NCI-H187 treated with DMSO at 0.1 percent for 48 hours (cell line): ENCODE results near the gene CD1D.
A peak's percentile ranks its signal among the peaks of the same experiment; 100 is the strongest.
"Not testable (repeated sequence)": the region's sequence is repeated elsewhere in the genome, so short reads cannot be mapped to it uniquely, and the experiment has no call there.

Source experiments
- DNase-seq: peaks from one replicate; lab custom pipeline; 2025; lab: John Stamatoyannopoulos, UW

Gene CD1D

DNA sequence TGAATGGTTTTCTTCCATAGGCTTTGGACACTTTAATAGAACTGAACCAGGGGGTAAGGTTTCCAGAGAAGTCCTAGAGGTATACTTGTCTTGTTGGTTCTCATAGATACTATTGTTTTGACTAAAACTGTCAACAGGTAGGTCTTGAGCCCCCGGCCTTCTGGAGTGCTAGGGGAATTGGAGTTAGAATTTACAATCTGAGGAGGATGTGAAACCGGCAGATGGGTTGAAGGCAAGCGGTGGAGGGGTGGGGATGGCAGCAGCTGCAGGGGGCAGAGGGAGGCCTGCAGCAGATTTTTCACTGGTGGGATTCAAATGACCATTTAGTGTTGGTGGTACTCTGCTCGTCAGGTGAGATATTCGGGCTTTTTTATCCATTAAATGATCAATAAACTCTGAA is 4.3 kb upstream of the CD1D start:
- DNase-seq = no peak

DNA sequence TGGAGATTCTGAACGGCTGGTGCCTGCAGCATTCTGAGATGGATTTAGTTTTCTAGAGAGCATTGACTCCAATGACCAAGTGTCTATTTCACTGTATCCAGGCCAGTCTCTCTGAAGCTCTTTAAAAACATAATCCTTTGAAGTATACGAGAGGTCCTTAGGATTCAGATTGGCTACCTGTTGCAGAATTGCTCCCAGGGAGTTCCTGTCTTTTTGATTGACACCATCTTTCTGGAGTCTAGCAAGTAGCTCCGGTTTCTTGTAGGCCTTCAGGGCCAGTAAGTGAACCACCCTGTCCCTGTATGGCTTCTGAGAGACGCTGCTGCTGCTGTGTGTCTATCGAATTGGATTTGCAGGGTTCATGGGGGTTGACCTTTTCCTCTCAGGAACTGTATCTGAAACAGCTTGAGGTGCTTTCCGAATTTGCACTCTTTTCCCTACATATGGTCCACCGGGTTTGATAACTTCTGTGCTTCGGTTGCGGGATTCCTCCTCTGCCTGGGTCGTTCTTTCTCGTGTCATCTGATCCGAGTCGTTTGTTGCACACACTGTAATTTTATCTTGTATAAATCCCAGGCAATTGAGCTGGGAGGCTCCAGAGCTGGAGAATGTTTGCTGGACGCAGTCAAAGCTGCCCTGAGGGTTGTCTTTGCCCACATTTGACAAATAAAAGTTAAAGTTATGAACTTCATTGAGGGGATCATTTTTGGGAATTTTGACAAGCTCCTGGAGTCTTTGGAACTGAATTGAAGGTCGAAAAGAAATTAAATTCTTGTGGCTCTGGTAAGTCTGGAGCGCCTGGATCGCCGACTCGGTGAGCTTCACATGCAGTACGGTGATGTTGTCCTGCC is 3.6 kb upstream of the CD1D start:
- not testable (repeated sequence) for DNase-seq

DNA sequence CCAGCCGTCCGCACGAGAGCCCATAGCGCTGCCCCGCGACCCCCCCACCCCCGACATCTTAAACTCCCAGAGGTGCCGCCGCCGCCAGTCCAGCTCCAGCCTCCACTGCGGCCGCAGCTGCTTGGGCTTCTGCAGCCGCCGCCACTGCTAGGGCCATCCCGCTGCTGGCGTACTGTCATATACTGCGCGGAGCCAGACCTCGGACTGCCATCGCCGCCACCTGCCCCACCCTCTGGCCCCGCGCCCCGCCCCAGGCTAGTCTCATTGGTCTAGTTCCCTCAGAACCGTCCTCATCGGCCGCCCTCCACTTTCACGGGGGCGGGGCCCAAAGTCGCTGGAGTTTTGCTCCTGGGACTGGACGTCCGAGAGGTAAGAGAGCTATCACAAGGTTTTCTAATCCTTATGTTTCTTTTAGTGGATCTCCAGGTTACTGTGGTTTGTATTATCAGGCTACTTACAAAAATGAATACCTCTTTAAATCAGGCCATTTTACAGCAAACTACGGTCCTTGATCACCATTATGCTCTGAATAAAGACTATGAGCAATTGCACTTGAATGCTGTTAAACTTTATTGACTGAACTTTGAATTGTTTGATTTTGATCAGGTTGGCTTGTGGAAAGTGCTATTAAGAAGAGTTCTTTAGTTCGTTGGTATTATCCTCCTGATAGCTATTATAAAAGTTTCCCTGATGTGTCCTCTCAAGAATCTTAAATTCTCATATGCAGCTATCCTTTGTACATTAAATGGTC is 2.8 kb upstream of the CD1D start:
- peak; percentile 20 for DNase-seq

DNA sequence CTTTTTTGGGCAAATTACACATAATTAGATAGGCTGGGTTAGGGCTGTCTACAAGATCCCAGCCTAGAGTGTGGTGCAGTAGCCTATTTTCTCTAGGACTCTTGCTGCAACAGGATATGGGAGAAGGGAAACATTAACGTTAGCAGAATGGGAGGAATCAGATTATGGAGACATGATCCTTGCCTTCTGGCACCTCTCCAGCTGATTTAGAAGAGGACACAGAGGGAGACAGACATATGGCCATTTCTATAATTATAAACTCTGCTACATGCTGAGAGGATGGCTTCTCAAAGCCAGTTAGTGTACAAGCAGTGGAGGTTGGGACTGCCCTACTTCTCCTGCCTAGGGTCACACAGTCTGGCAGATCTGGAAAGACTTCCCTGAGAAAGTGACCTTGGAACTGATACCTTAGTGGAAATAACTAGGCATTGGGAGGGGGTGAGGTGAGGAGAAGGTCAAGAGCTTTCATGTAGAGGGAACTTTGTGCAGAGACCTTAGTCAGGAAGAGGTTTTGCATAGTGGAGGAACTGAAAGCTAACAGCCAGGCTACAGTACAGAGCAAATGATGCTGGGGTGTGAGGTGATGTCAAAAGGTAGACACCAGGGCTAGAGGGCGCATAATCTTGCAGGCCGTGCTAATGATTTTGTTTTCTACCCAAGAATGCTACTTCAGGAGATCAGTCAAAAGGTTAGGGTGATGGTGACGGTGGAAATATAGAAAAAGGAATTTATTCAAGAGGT is 1.2 kb upstream of the CD1D start:
- no peak for DNase-seq

DNA sequence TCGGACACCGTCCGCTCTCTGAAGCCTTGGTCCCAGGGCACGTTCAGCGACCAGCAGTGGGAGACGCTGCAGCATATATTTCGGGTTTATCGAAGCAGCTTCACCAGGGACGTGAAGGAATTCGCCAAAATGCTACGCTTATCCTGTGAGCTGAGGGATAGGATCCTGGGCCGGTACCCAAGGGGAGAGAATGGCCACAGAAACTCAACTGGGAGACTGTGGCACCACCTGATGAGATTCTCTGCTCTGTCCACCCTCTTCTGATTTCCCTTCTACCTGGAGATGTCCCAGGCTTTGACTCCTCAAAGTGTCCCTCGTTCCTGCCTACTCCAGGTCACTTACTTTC is 855 bp downstream of the CD1D start:
- DNase-seq = no peak

DNA sequence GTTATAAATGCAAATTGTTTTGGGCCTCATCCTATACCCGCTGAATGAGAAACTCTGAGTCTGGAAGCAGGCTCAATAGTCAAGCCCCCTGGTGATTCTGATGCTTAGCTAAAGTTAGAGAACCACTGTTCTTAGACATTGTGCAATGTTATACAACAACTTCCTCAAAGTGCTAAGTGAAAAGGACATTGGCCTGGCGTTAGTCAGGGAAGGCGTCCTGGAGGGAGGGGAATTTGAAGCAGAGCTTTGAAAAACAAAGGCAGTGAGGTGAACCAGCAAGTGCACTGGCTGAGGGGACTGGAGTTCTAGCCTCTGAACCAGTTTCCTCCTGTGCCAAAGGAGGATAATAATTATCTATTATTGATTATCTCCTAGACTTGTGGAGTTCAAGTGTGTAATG is 5.1 kb downstream of the CD1D start:
- DNase-seq = no peak

DNA sequence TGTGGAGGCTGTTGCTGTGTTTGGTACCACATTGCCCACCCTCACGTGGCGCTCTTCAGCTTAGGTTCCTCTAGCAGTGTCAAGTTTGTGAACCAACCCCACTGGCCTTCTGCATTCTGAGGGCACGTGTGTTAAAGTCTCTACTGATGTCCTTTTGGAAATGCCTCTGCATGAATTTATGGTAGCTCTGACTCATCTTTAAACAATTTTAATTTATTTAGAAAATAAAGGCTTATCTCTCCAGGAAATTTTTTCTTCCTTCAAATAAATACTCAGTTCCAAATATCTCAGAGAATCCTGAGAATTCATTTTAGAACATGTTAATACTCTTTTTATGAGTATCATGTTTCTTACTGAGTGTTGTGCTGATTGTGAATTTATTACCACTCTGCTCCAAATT is 5.5 kb downstream of the CD1D start:
- DNase-seq = no peak

DNA sequence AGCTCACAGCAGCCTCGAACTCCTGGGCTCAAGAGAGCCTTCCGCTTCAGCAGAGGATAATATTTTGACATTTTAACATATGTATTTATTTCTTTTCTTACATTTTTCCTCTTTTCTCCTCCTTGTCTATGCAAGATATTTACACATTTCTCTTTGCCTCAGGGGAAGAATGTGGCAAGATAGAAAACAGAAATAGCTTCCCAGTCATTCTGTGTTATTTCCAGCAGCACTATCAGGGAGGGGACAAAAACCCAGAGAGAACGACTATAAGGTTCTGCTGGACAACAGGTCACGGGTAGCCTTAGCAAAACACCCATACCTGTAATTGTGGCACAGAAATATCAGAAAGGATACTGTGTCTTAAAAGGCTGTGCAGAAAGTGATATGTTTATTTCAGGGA is 7.9 kb downstream of the CD1D start:
- no peak for DNase-seq

DNA sequence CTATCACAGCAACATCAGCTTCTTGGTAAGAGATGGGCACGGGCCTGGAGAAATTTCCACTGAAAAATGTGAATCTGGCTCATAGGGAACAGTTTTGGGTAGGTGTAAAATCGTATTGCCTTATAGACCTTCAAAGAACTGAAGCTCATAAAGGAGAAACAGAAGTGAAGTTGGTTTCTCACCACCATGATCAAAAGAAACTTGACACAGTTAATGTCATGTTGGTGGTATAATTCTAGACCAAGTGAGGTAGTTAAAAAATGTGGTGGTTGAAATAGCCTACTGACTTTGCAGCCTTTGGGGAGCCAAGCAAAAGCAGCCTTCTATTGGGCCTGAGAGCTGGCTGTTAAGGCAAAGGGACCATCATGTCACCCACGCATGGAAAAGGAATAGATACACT is 8.9 kb downstream of the CD1D start:
- DNase-seq = no peak

DNA sequence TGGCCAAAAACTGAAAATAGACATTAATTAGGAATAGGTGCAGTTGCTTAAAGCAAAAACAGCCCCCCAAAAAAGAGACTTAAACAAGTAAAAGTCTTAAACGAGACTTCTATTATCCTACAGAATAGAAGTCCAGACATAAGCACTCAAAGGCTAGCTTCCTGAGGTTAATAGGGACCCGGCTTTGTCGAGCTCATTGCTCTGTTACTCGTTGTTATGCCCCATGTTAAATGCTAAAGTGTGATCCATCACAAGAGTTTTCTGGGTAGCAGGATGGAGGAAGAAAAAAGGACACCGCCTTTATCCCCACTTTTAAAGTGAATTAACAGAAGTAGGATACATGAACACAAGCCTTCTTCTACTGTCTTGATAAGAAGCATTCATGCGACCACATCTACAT is 10.6 kb downstream of the CD1D start:
- no peak for DNase-seq

DNA sequence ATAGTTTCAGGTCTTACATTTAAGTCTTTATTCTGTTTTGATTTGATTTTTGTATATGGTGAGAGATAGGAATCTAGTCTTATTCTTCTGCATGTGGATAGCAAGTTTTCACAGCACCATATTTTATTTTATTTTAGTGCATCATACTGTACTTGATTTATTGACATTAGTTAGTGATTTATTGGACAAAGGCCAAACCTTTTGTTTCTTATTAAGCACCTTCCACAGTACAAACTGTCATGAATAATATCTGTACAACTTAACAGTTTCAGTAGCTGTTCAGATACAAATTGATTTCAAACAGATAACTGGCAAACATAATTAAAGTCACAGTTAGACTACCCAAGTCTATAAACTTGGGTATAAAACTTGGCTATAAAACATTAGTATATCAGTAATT is 15.8 kb downstream of the CD1D start:
- no peak for DNase-seq

DNA sequence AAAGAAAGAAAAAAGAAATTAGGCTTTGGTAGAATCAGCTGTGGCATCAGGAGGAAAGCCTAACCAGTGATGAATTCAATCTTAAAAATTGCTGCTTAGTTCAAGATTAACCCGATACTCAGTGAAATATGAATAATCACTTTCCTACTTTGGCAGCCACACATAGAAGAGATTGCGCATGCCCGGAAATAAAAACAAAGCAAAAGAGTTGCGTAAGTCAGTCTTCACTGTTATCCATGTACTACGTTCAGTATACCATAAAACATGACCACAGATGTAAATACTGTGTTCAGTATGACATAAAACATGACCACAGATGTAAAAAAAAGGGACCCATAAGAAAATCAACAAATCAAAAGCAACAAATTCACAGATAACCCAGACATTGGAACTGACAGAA is 19.2 kb downstream of the CD1D start:
- DNase-seq = no peak

DNA sequence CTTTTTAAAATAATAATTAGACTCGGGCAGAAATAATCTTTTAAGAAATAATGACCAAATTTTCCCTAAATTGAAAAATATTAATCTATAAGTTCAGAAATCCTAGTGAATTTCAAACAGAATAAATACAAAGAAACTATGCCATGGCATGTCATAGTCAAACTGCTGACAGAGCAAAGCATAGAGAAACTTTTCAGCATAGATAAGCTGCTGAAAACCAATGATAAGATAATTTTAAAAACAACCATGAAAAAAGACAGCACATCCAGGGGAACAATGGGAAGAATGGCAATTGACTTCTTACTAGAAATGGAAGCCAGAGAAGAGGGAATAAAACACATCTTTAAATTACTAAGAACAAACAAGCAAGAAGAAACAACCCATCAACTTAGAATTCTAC is 19.8 kb downstream of the CD1D start:
- DNase-seq = no peak

DNA sequence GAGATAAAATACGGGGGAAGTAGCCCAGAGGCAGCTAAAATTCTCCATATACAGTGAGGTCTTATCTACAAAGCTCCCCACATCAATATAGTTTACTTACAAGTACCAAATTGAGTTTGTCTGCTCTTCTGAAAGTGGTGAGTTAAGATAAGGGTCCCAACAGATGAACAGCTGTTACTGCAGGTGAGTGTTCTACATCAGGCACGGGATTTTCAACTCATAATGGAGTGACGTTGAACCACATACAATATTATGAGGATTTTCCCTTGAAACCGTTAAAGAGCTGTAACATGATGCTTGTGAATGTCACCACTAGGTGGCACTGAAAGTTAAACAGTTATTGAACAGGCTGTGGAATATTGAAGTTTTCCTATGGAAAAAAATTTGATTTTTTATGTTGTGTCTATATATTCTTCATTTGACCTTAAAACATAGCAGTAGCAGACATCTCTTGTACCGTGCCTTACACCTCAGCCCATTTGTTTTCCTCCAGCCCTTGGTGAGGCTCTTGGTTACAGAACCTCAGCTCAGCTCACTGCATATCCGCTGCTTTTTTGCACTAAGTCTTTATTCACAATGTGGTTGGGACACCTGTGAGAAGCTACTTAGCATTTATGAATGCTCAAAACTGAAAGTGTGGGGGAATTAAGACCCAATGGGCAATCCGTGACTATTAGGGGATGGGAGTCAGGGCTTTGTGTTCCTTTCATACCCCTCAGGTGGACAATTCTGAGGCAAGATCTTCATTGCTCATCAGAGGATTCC is 23.2 kb downstream of the CD1D start:
- no peak for DNase-seq

DNA sequence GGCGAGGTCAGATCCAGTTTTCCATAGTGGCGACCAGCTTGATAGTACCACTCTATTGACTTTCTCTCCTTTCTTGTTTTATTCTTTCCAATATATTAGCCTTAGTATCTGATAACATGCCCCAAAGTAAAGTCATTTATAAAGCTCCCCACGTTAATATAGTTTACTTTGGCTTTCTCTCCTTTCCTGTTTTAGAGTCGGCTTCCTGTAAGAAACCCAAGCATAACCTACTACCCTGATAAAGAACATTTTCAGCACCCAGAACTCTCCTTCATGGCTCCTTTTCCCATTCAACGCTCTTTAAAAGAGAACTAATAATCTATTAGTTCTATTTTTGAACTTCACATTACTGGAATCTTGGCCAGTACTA is 23.7 kb downstream of the CD1D start:
- DNase-seq = no peak

DNA sequence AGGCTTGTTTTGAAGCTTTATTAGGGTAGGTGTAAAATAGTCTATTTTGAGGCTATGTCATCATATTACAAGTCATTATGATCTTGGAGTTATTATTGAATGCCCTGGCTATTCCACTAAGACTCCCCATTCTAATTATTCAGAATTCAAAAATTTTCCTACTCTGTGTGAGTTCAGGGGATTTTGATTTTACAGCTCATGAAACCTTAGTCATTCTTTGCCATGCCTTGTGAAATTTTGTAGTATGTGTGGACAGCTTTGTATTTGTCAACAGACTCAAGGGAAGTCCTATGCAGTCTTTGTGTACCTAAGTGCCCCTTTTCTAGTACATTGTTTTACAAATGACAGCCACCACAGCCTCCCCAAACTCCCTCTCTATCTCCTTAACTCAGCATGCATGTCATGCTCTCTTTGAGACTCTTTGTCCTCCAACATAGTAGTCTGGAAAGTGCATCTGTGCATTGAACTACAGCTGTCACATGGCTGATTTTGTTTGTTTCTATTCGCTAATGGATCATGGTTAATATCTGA is 28.0 kb downstream of the CD1D start:
- no peak for DNase-seq

DNA sequence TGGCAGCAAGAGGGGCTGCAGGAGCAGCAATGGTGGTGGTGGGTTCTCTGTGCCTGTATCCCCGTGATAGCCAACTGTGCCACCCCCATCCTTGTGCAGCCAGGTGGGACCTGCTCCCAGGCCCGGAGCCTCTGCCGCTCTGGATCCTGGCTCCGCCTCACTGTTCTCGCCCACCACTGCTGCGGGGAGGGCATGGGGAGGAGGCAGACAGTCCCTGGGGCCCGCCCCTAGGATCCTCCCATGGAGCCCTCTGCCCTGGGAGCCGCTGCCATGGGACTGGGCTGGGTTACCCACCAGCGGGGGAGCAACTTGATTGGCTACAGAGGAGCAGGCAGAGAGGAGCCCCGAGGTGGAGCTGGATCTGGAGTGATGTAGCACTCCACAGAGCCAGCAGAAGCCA is 31.6 kb downstream of the CD1D start:
- no peak for DNase-seq

DNA sequence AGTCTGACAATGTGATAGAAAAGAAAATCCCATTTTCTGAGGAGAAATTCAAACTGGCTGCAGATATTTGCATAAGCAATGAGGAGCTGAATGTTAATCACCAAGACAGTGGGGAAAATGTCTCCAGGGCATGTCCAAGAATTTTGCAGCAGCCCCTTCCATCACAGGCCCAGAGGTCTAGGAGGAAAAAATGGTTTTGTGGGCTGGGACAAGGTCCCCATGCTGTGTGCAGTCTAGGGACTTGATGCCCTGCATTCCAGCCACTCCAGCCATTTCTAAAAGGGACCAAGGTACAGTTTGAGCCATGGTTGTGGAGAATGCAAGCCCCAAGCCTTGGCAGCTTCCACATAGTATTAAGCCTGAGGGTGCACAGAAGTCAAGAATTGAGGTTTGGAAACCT is 42.8 kb downstream of the CD1D start:
- DNase-seq = not testable (repeated sequence)

DNA sequence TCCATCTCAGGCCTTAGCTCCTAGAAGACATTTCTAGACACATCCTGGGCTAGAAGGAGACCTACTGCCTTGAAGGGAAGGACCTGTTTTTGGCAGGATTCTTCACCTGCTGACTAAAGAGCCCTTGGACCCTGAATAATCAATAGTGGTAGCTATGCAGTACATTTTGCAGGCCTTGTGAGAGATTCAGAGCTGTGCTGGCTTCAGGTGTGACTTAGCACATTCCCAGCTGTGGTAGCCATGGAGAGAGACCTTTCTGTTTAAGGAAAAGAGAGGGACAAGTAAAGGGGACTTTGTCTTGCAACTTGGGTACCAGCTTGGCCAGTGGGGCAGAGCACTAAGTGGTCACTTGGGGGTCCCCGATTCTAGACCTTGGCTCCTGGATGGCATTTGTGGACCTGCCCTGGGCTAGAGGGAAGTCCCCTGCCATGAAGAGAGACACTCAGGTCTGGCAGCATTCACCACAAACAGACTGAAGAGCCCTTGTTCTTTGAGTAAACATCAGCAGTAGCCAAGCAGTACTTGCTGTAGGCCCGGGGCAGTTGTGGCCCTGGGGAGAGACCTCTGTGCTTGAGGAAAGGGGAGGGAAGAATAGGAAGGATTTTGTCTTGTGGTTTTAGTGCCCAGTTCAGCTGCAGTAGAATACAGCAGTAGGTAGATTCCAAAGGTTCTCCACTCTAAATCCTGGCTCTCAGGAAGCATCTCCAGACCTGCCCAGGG is 47.4 kb downstream of the CD1D start:
- no peak for DNase-seq
